ENCODE data around the gene MARCHF10.

GRCh38 chr17:62832405-62832804 lies 24.3 kb upstream of the MARCHF10 start:
- no peak for TF ChIP-seq CTCF (IDR thresholded peaks at IDR 0.05)
- TF ChIP-seq POLR2AphosphoS5 (IDR thresholded peaks at IDR 0.05): no peak
- TF ChIP-seq POLR2A (IDR thresholded peaks at IDR 0.05; ENCODE audit: low read depth): no peak
